Mesenchymal stem cell (in vitro differentiated cells and primary cell): ENCODE data around the gene PDIA4. TPM values are rescaled to one million over a fixed set of nuclear protein-coding genes. Genes with fewer than 3 reads are reported as not detected.

ENCODE experiments used
- DNase-seq: peaks from one replicate; pipeline ENCODE4 v3.0.0-alpha.2; 2013
- H2AFZ ChIP-seq: one replicate; pipeline ENCODE4 v1.6.1; 2013; ENCODE audit warnings: low read depth, mild to moderate bottlenecking, control low read depth, inconsistent platforms, low read length, moderate library complexity
- H2AK5ac ChIP-seq: 2 replicates; pipeline ENCODE4 v1.6.1; 2013; ENCODE audit warnings: low read length, moderate library complexity, mild to moderate bottlenecking, inconsistent platforms; ENCODE audit not compliant: severe bottlenecking
- H2BK120ac ChIP-seq: one replicate; pipeline ENCODE4 v1.6.1; 2013; ENCODE audit warnings: low read depth, mild to moderate bottlenecking, inconsistent platforms, low read length, moderate library complexity
- H2BK12ac ChIP-seq, 2 experiments: one replicate each; pipeline ENCODE4 v1.6.1; 2013; ENCODE audit warnings: inconsistent platforms in 2 of 2, low read length in 2 of 2, mild to moderate bottlenecking in 2 of 2, moderate library complexity in 2 of 2, control low read depth in 1 of 2
- H2BK15ac ChIP-seq: one replicate; pipeline ENCODE4 v1.6.1; 2013; ENCODE audit warnings: mild to moderate bottlenecking, low read depth, inconsistent platforms; ENCODE audit not compliant: poor library complexity, severe bottlenecking
- H2BK5ac ChIP-seq: 2 replicates; pipeline ENCODE4 v1.6.1; 2013; ENCODE audit warnings: low read depth, mild to moderate bottlenecking, low read length, control low read depth, inconsistent platforms; ENCODE audit not compliant: poor library complexity, severe bottlenecking
- H3K14ac ChIP-seq, 2 experiments: one replicate each; pipeline ENCODE4 v1.6.1; 2013; ENCODE audit warnings: inconsistent platforms in 2 of 2, low read length in 2 of 2, control low read depth in 1 of 2, mild to moderate bottlenecking in 1 of 2, moderate library complexity in 1 of 2
- H3K18ac ChIP-seq, 2 experiments: one replicate each; pipeline ENCODE4 v1.6.1; 2013; ENCODE audit warnings: inconsistent platforms in 2 of 2, low read length in 2 of 2, control low read depth in 1 of 2, low read depth in 1 of 2, mild to moderate bottlenecking in 1 of 2
- H3K23ac ChIP-seq, 2 experiments: one replicate each; pipeline ENCODE4 v1.6.1; 2013; ENCODE audit warnings: inconsistent platforms in 2 of 2, low read length in 2 of 2, mild to moderate bottlenecking in 2 of 2, moderate library complexity in 2 of 2, control low read depth in 1 of 2
- H3K27ac ChIP-seq: 2 replicates; pipeline ENCODE4 v1.5.1; 2013; ENCODE audit warnings: mild to moderate bottlenecking, moderate library complexity, low read length, control low read depth, inconsistent platforms; ENCODE audit not compliant: poor library complexity, severe bottlenecking
- H3K27me3 ChIP-seq, 2 experiments: 2 replicates each; pipeline versions ENCODE4 v1.6.1 to v1.7.0; 2013; ENCODE audit warnings: low read length in 2 of 2, mild to moderate bottlenecking in 2 of 2, moderate library complexity in 2 of 2, control low read depth in 1 of 2, inconsistent platforms in 1 of 2; ENCODE audit not compliant: control insufficient read depth in 1 of 2, insufficient read depth in 1 of 2
- H3K36me3 ChIP-seq, 2 experiments: 2 replicates each; pipeline versions ENCODE4 v1.6.1 to v1.7.0; 2013; ENCODE audit warnings: low read length in 2 of 2, control low read depth in 1 of 2, inconsistent platforms in 1 of 2, low read depth in 1 of 2, mild to moderate bottlenecking in 1 of 2; ENCODE audit not compliant: insufficient read depth in 2 of 2, control insufficient read depth in 1 of 2
- H3K4ac ChIP-seq, 2 experiments: one replicate each; pipeline ENCODE4 v1.6.1; 2013; ENCODE audit warnings: inconsistent platforms in 2 of 2, low read length in 2 of 2, mild to moderate bottlenecking in 2 of 2, moderate library complexity in 2 of 2, control low read depth in 1 of 2, low read depth in 1 of 2
- H3K4me1 ChIP-seq: 2 replicates; pipeline ENCODE4 v1.6.1; 2013; ENCODE audit warnings: low read depth, low read length, control low read depth; ENCODE audit not compliant: control insufficient read depth, insufficient read depth
- H3K4me2 ChIP-seq: 2 replicates; pipeline ENCODE4 v1.6.1; 2013; ENCODE audit warnings: low read length, mild to moderate bottlenecking, inconsistent platforms; ENCODE audit not compliant: poor library complexity, severe bottlenecking
- H3K4me3 ChIP-seq, 2 experiments: 2 replicates each; pipeline versions ENCODE4 v1.5.1 to v1.7.0; 2013; ENCODE audit warnings: low read length in 2 of 2, mild to moderate bottlenecking in 2 of 2, control low read depth in 1 of 2, low read depth in 1 of 2; ENCODE audit not compliant: insufficient read depth in 1 of 2
- H3K79me1 ChIP-seq: replicated peaks from 2 replicates; pipeline ENCODE4 v1.6.1; 2013; ENCODE audit warnings: mild to moderate bottlenecking, control low read depth, low read length, inconsistent platforms; ENCODE audit not compliant: poor library complexity, severe bottlenecking
- H3K9ac ChIP-seq: 2 replicates; pipeline ENCODE4 v1.7.0; 2013; ENCODE audit warnings: mild to moderate bottlenecking, low read length, moderate library complexity
- H3K9me3 ChIP-seq: 2 replicates; pipeline ENCODE4 v1.7.0; 2013; ENCODE audit warnings: mild to moderate bottlenecking, low read length; ENCODE audit not compliant: control insufficient read depth
- H4K8ac ChIP-seq: one replicate; pipeline ENCODE4 v1.6.1; 2013; ENCODE audit warnings: inconsistent platforms, mild to moderate bottlenecking, low read length, moderate library complexity
- H4K91ac ChIP-seq: one replicate; pipeline ENCODE4 v1.6.1; 2013; ENCODE audit warnings: mild to moderate bottlenecking, low read length, inconsistent platforms
- WGBS: methylation state at CpG from one replicate; pipeline ENCODE4 v1.1.7; 2013; ENCODE audit warnings: mixed read lengths; 5-methylcytosine and 5-hydroxymethylcytosine counted together
- polyA plus RNA-seq, 2 experiments: library from polyadenylated mRNA; stranded (reverse); fragments of 200-250 nt; gene quantifications; one replicate each; pipeline ENCODE4 v1.2.3, GENCODE V29; 2013

PDIA4 gene
- 239 TPM for polyA plus RNA-seq (2013, experiment 1 of 2)
- polyA plus RNA-seq (2013, experiment 2 of 2), result 246 TPM

GRCh38 chr7:149028346-149029109 lies at the start of gene PDIA4:
Gene PDIA4 (minus strand): TSS chr7:149028505. CDS start chr7:149028408, 97 bp downstream.
- H2AK5ac ChIP-seq, result no peak within 1 kb of the TSS
- H3K36me3 ChIP-seq, result peaks cover 0 to 2% of the 10 kb centered on the region in 2 experiments
- H2BK120ac ChIP-seq, result peak within 1 kb of the TSS; percentile 67
- peak within 1 kb of the TSS; percentile 85 to 96 for H3K4me3 ChIP-seq
- peaks cover 8% of the 10 kb centered on the region for H3K4me1 ChIP-seq
- WGBS, result under 1% methylated on average over 82 of the region's 87 CpGs
- peak within 1 kb of the TSS; percentile 76 to 89 for H3K18ac ChIP-seq
- peak; percentile 100 for DNase-seq
- no peak within 1 kb of the TSS for H3K14ac ChIP-seq
- H3K9ac ChIP-seq, result peak within 1 kb of the TSS; percentile 92
- no peak within 1 kb of the TSS for H2BK12ac ChIP-seq
- H4K8ac ChIP-seq, result peak within 1 kb of the TSS; percentile 73
- no peaks in the 10 kb centered on the region for H3K79me1 ChIP-seq
- peak within 1 kb of the TSS; percentile 94 for H2BK15ac ChIP-seq
- H3K27ac ChIP-seq, result peak within 1 kb of the TSS; percentile 89
- H3K4me2 ChIP-seq, result peak within 1 kb of the TSS; percentile 98
- H3K9me3 ChIP-seq, result no peaks in the 10 kb centered on the region
- peak within 1 kb of the TSS; percentile 85 for H2AFZ ChIP-seq
- H3K27me3 ChIP-seq, result no peaks in the 10 kb centered on the region
- H4K91ac ChIP-seq, result peak within 1 kb of the TSS; percentile 91
- peak within 1 kb of the TSS; percentile 67 to 81 for H3K4ac ChIP-seq
- peak within 1 kb of the TSS; percentile 74 for H2BK5ac ChIP-seq
- no peak within 1 kb of the TSS for H3K23ac ChIP-seq

GRCh38 chr7:149077594-149077993 lies 49.3 kb upstream of the PDIA4 start:
- Histone ChIP-seq H3K9ac (no peak overlapping the region), H2BK120ac (no peak overlapping the region), H3K4ac (no peak overlapping the region), H3K18ac (no peak overlapping the region), H3K9me3 (no peaks in the 10 kb centered on the region), H2BK12ac (no peak overlapping the region), H2AK5ac (no peak overlapping the region), H4K91ac (no peak overlapping the region), H3K23ac (no peak overlapping the region), H3K27me3 (no peaks in the 10 kb centered on the region), H3K4me3 (no peak overlapping the region), H3K79me1 (peaks cover 14% of the 10 kb centered on the region), H3K36me3 (peaks cover 6 to 12% of the 10 kb centered on the region in 2 experiments), H3K4me2 (no peak overlapping the region), H3K14ac (no peak overlapping the region), H3K27ac (no peak overlapping the region), H3K4me1 (no peaks in the 10 kb centered on the region), H4K8ac (no peak overlapping the region), H2BK15ac (no peak overlapping the region), H2BK5ac (no peak overlapping the region), H2AFZ (no peak overlapping the region)
- DNase-seq, result no peak
- 80% methylated on average over 5 of the region's 9 CpGs for WGBS

DNA sequence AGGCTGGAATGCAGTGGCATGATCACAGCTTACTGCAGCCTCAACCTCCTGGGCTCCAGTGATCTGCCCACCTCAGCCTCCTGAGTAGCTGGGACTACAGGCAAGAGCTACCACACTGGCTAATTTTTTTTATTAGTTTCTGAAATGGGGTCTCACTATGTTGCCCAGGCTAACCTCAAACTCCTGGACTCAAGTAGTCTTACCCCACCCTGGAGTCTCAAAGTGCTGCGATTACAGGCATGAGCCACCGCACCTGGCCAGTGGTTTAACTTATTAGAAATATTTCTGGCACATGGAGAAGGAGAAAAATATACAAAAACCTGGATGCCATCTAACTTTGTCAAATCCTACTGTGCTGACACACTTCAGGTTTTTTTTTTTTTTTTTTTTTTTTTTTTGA lies 47.0 kb upstream of the PDIA4 start:
- Histone ChIP-seq H3K4me2 (no peak overlapping the region), H2BK120ac (no peak overlapping the region), H3K23ac (no peak overlapping the region), H3K9me3 (no peaks in the 10 kb centered on the region), H2BK15ac (no peak overlapping the region), H3K4ac (no peak overlapping the region), H2AK5ac (no peak overlapping the region), H3K18ac (no peak overlapping the region), H3K14ac (no peak overlapping the region), H3K9ac (no peak overlapping the region), H2BK5ac (no peak overlapping the region), H3K4me3 (no peak overlapping the region), H4K8ac (no peak overlapping the region), H4K91ac (no peak overlapping the region), H3K36me3 (peaks cover 28 to 35% of the 10 kb centered on the region in 2 experiments), H3K27me3 (no peaks in the 10 kb centered on the region), H3K4me1 (no peaks in the 10 kb centered on the region), H3K79me1 (peaks cover 30% of the 10 kb centered on the region), H2BK12ac (no peak overlapping the region), H3K27ac (no peak overlapping the region), H2AFZ (no peak overlapping the region)
- DNase-seq, result no peak
- 100% methylated on average over 2 of the region's 2 CpGs for WGBS

DNA sequence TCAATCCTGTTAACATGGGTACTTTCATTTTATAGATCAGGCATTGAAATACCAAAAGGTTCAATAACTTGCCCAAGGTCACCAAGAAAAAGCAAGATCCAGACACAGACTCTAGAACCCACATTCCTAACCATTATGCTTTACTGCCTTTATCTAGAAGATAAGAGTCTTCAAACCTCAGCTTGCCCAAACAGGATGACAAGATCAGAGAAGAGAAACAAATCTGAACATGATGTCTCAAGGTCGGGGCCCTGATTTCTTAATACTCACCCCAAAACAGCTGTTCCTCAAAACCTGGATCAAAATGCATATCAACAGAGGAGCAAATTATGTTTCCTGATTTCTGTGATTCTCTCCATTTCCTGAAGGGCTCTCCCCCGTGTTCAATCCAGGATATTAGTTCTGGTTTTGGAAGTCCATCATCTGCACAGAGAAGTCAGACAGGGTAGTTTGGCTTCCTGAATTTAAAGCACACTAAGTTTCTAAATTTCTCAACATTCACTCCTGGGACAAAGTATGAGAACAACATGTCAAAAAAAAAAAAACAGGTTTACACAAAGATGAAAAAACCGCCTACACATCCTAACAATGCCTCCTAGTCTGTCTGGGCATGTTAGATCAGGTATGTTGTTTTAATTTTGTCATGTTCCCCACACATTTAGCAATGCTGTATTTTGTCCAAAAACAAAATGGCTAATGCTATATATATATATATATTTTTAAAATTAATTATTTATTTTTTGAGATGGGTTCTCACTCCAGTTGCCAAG lies 46.0 kb upstream of the PDIA4 start:
- Histone ChIP-seq H2BK15ac (no peak overlapping the region), H3K14ac (no peak overlapping the region), H3K36me3 (peaks cover 34 to 43% of the 10 kb centered on the region in 2 experiments), H3K4me1 (no peaks in the 10 kb centered on the region), H3K23ac (no peak overlapping the region), H2BK120ac (no peak overlapping the region), H4K8ac (no peak overlapping the region), H3K4me2 (no peak overlapping the region), H3K9me3 (no peaks in the 10 kb centered on the region), H3K27me3 (no peaks in the 10 kb centered on the region), H3K18ac (no peak overlapping the region), H4K91ac (no peak overlapping the region), H3K9ac (no peak overlapping the region), H2BK5ac (no peak overlapping the region), H3K27ac (no peak overlapping the region), H3K79me1 (peaks cover 31% of the 10 kb centered on the region), H2BK12ac (no peak overlapping the region), H2AK5ac (no peak overlapping the region), H2AFZ (no peak overlapping the region), H3K4me3 (no peak overlapping the region), H3K4ac (no peak overlapping the region)
- 93% methylated on average over 1 of the region's 3 CpGs for WGBS
- no peak for DNase-seq
